Lung (tissue), 12 donors: ENCODE data around the gene JMJD7. TPM values are rescaled to one million over a fixed set of nuclear protein-coding genes. Genes with fewer than 3 reads are reported as not detected.

Experiments used
- ATAC-seq: fragments of 200-7000 bp; cut with Tn5 transposase; one replicate; pipeline ENCODE4 v1.9.1; 2020; ENCODE audit warnings: moderate number of reproducible peaks; ENCODE audit not compliant: insufficient read depth, low FRiP score
- DNase-seq, 3 donors: peaks; one replicate each; pipeline ENCODE4 v3.0.0-alpha.2; 2013 to 2017
- H3K27ac ChIP-seq, 2 donors: one replicate each; pipeline ENCODE4 v1.5.1; 2013; ENCODE audit warnings: mild to moderate bottlenecking in 2 of 2, moderate library complexity in 2 of 2, control low read depth in 1 of 2, inconsistent platforms in 1 of 2, low read depth in 1 of 2, low read length in 1 of 2
- H3K27me3 ChIP-seq, 3 donors: one replicate each; pipeline ENCODE4 v1.5.1; 2013; ENCODE audit warnings: low read length in 2 of 3; ENCODE audit not compliant: control insufficient read depth in 3 of 3, insufficient read depth in 3 of 3
- H3K36me3 ChIP-seq, 4 donors: one replicate each; pipeline ENCODE4 v1.5.1; 2013; ENCODE audit warnings: low read length in 4 of 4, mild to moderate bottlenecking in 1 of 4, moderate library complexity in 1 of 4; ENCODE audit not compliant: control insufficient read depth in 4 of 4, insufficient read depth in 4 of 4
- H3K4me1 ChIP-seq, 5 donors: one replicate each; pipeline ENCODE4 v1.5.1; 2013; ENCODE audit warnings: low read length in 5 of 5, mild to moderate bottlenecking in 2 of 5, moderate library complexity in 1 of 5; ENCODE audit not compliant: control insufficient read depth in 5 of 5, insufficient read depth in 5 of 5
- H3K4me3 ChIP-seq: one replicate; pipeline ENCODE4 v1.5.1; 2013; ENCODE audit warnings: mild to moderate bottlenecking, control low read depth, moderate library complexity
- H3K9ac ChIP-seq, 2 donors: one replicate each; pipeline ENCODE4 v1.5.1; 2013; ENCODE audit warnings: low read length in 2 of 2, control low read depth in 1 of 2; ENCODE audit not compliant: insufficient read depth in 1 of 2
- H3K9me3 ChIP-seq, 4 donors: one replicate each; pipeline ENCODE4 v1.5.1; 2013; ENCODE audit warnings: low read length in 3 of 4, mild to moderate bottlenecking in 1 of 4, moderate library complexity in 1 of 4; ENCODE audit not compliant: control insufficient read depth in 4 of 4, insufficient read depth in 3 of 4
- WGBS, 2 donors: extraction: QIAGEN DNeasy Blood & Tissue Kit; methylation state at CpG; one replicate each; pipeline ENCODE4 v1.1.7; 2013; 5-methylcytosine and 5-hydroxymethylcytosine counted together
- polyA plus RNA-seq, 2 donors: library from polyadenylated mRNA; stranded (reverse); fragments of 200-250 nt; gene quantifications; one replicate each; pipeline ENCODE4 v1.2.1, GENCODE V29; 2013
- total RNA-seq, 2 donors: library from RNA; depleted of rRNA in 1 of 2; stranded (reverse); fragments of >200 nt in 1 of 2; gene quantifications; one replicate each; pipeline ENCODE4 v1.2.1, GENCODE V29; 2014 to 2021
- TF ChIP-seq, protein P1 (sequence below): IDR thresholded peaks from 2 replicates; pipeline ENCODE4 v1.5.1; 2012; ENCODE audit warnings: mild to moderate bottlenecking; ENCODE audit errors: control extremely low read depth, extremely low read depth
- donor health status: control.
- donor health status: control.
- donor health status: Bipolar disorder and iron deficiency.
- donor health status: healthy.
- donor health status: DM: yes; HTN: yes; CAD: no.

The JMJD7 gene
- total and polyA plus RNA-seq, 4 donors: 13.2 to 28.1 (median 21.3) TPM

- DNase-seq: no peak
- Histone ChIP-seq H3K27ac (no peak overlapping the region), H3K4me1 (peaks cover 0 to 30% (median 15%) of the 10 kb centered on the region in 5 donors), H3K4me3 (no peak overlapping the region), H3K9ac (no peak overlapping the region), H3K36me3 (no peaks in the 10 kb centered on the region), H3K27me3 (no peaks in the 10 kb centered on the region), H3K9me3 (no peaks in the 10 kb centered on the region)
- TF ChIP-seq, protein P1, sequence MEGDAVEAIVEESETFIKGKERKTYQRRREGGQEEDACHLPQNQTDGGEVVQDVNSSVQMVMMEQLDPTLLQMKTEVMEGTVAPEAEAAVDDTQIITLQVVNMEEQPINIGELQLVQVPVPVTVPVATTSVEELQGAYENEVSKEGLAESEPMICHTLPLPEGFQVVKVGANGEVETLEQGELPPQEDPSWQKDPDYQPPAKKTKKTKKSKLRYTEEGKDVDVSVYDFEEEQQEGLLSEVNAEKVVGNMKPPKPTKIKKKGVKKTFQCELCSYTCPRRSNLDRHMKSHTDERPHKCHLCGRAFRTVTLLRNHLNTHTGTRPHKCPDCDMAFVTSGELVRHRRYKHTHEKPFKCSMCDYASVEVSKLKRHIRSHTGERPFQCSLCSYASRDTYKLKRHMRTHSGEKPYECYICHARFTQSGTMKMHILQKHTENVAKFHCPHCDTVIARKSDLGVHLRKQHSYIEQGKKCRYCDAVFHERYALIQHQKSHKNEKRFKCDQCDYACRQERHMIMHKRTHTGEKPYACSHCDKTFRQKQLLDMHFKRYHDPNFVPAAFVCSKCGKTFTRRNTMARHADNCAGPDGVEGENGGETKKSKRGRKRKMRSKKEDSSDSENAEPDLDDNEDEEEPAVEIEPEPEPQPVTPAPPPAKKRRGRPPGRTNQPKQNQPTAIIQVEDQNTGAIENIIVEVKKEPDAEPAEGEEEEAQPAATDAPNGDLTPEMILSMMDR: no peak
- ATAC-seq: no peak
- 91 to 95% methylated on average over 3 of the region's 3 CpGs for WGBS, 2 donors
These were observed 37.7 kb upstream of the JMJD7 start for GRCh38 chr15:41790169-41790568.

DNA sequence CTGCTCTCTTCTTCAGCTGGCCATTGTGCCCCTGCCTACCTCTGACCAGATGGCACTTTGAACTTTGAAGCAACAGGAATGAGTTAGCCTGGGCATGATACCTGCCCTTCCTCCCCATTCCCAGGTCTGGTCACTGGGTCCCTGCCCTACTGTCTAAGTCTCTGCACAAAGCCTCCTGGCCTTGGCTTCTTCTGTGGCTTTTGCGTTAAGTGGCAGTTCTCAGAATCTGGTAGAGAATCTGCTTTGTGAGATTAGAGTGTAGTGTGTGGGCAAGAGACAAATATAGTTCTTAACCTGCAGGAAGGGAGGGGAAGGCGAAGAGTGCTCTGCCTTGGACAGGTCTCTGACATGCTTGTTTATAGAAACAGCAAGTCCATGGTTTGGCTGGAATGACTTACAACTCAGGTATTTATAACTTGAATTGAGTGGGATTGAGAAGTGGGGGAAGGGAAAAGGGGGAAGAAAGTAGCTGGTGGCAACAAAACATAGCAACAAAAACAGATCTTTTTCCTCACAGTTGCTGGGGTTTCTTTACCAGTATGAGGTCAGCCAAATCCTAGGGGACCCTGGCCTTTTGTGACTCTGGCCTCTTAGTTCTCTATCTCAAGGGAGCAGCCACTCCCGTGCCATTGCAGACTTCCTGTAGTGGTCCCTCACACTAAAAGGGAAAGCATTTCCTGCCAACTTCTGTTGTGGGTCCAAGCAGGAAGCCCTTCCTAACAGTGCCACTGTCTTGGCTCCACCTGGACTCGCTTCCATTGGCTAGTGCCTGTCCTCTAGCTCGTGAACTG is 36.9 kb upstream of the JMJD7 start:
- Histone ChIP-seq H3K4me3 (no peak overlapping the region), H3K27ac (peak overlapping the region; percentile 48 to 89), H3K9me3 (no peaks in the 10 kb centered on the region), H3K9ac (no peak overlapping the region), H3K27me3 (no peaks in the 10 kb centered on the region), H3K4me1 (peaks cover 2 to 30% (median 16%) of the 10 kb centered on the region in 5 donors), H3K36me3 (no peaks in the 10 kb centered on the region)
- ATAC-seq (peak; percentile 69), DNase-seq (peak in 2 of 3 donors; percentile 26 to 44)
- WGBS, 2 donors: 26 to 35% methylated on average over 5 of the region's 5 CpGs
- TF ChIP-seq, protein P1: no peak

GRCh38 chr15:41791547-41791937 is 36.4 kb upstream of the JMJD7 start:
- H3K9ac ChIP-seq: no peak overlapping the region
- ATAC-seq: no peak
- 82 to 86% methylated on average over 4 of the region's 4 CpGs for WGBS, 2 donors
- no peaks in the 10 kb centered on the region for H3K27me3 ChIP-seq
- H3K4me1 ChIP-seq: peaks cover 8 to 30% (median 19%) of the 10 kb centered on the region in 5 donors
- TF ChIP-seq, protein P1: no peak
- H3K4me3 ChIP-seq: no peak overlapping the region
- H3K9me3 ChIP-seq: no peaks in the 10 kb centered on the region
- no peak for DNase-seq
- H3K27ac ChIP-seq: peak overlapping the region; percentile 48 to 82
- no peaks in the 10 kb centered on the region for H3K36me3 ChIP-seq
